ENCODE results near the gene RUNDC3A.

DNA sequence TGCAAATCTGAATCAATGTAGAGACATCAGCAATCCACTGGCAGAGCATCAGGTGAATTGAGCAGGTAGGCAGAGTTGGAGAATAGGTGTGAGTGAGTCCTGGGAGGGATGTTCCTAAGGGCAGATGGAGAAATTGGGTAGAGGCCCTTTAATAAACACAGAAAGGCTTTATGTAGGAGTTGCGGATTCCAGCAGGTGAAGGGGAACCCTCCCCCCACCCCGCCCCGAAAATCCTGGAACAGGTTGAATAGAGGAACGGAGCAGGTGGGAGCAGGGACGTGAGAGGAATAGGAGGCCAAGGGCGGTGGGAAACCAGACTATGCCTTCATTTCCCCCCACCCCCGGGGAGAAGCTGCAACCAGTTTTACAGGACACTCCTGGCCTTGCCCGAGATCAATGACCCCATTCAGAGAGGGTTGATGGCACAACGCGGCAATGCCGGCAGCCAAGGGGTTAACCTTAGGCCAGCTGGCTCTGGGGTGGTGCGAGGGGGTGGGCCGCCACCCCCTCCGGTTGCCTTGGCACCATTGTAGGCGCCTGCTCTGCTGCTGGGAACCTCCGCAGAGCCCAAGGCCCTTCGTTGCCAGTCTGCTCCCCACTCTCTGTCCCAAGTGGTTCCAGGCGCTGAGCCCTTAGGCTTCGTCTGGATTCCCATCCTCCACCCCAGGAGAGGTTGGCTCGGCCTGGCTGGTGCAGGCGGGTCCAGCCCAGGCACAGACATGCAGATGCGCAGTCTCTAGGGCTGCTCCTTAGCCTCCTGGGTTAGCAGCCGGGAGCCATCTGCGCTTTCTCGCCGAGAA lies 814 bp upstream of the RUNDC3A start:
- no peak for TF ChIP-seq NCOA2 (CRISPR knock-in tag; IDR thresholded peaks at IDR 0.05)
- TF ChIP-seq MAFG (CRISPR knock-in tag; IDR thresholded peaks at IDR 0.05), result no peak
- no peak for TF ChIP-seq ZFP36 (IDR thresholded peaks at IDR 0.05; ENCODE audit: borderline replicate concordance, low read depth, low read length, partially characterized antibody)
